ENCODE results near the gene RBM10. TPM values are rescaled to one million over a fixed set of nuclear protein-coding genes. Genes with fewer than 3 reads are reported as not detected.

The RBM10 gene
- total RNA-seq, 1 donor from 2014 or later = 61.9 TPM

DNA sequence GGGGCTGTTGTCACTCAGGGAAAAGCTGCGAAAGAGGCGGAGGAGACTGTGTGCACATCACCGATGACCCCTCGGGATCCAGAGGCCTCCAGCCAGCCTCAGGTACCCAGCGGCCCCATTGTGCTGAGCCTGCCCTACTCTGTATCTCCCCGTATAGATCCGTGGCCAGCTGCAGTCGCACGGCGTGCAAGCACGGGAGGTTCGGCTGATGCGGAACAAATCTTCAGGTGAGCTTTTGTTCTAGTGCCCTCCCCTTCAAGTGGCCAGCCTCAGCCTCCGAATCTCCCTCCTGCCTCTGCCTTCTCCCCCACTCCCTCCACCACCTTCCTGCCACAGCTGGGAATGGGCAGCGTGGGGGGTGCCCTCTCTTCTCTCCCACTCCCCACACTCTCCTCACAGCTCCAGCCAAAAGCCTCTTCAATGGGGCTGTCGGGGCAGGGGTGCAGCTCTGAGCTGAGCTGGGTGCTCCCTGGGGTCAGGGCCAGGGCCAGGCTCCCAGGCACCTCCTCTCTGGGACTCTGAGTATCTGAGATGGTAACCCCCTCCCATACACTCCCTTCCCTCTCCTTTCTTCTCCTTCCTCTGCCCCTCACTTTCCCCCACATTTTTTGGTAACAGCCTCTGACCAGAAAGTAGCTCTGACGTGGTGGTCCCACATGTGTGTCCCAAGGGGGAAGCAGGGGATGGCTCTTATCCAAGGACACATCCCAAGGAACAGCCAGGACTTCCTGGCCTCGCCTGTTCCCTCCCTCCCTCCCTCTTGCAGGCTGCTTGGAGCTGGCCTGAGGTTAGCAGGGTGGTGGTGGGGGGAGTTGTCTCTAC is 28.2 kb downstream of the RBM10 start:
- H3K9me3 Mint-ChIP-seq = no peaks in the 10 kb centered on the region
- no peak overlapping the region for H3K27ac Mint-ChIP-seq
- peaks cover 3% of the 10 kb centered on the region for H3K36me3 Mint-ChIP-seq

DNA sequence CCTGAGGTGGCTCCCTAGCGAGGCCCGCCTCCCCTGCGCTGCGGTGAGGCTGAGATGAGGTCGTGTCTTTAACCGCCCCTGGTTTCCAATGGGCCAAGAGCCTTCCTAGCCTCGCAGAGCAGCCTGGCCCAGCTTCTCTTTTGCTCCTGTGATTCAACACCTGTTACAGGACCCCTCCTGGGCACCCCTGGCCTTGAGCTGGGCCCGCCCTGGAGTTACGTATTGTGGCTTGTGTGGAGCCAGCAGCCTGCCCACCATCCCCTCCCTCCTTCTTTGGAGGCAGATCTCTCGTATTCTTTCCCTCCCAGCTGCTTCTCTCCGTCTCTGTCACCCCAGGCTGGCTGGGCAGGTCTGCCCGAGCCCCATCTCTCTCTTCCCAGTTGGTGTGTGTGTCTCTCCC is 29.4 kb downstream of the RBM10 start:
- no peak for DNase-seq (ENCODE audit: extremely low spot score, unreplicated experiment)
- no peak overlapping the region for H3K4me3 Mint-ChIP-seq
- no peaks in the 10 kb centered on the region for H3K4me1 Mint-ChIP-seq (ENCODE audit: unreplicated experiment)
- no peaks in the 10 kb centered on the region for H3K27me3 Mint-ChIP-seq
- H3K9me3 Mint-ChIP-seq = no peaks in the 10 kb centered on the region
- TF ChIP-seq, protein P1, sequence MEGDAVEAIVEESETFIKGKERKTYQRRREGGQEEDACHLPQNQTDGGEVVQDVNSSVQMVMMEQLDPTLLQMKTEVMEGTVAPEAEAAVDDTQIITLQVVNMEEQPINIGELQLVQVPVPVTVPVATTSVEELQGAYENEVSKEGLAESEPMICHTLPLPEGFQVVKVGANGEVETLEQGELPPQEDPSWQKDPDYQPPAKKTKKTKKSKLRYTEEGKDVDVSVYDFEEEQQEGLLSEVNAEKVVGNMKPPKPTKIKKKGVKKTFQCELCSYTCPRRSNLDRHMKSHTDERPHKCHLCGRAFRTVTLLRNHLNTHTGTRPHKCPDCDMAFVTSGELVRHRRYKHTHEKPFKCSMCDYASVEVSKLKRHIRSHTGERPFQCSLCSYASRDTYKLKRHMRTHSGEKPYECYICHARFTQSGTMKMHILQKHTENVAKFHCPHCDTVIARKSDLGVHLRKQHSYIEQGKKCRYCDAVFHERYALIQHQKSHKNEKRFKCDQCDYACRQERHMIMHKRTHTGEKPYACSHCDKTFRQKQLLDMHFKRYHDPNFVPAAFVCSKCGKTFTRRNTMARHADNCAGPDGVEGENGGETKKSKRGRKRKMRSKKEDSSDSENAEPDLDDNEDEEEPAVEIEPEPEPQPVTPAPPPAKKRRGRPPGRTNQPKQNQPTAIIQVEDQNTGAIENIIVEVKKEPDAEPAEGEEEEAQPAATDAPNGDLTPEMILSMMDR (conservative IDR thresholded peaks at IDR 0.05) = no peak
- H3K27ac Mint-ChIP-seq = no peak overlapping the region
- H3K36me3 Mint-ChIP-seq = peaks cover 3% of the 10 kb centered on the region

More for the DNA sequence above, 28.2 kb downstream of the RBM10 start:
- Mint-ChIP-seq H3K4me1 (ENCODE audit: unreplicated experiment) (no peaks in the 10 kb centered on the region), H3K4me3 (no peak overlapping the region), H3K27me3 (no peaks in the 10 kb centered on the region)
- TF ChIP-seq, protein P1 (conservative IDR thresholded peaks at IDR 0.05) = no peak
- no peak for DNase-seq (ENCODE audit: extremely low spot score, unreplicated experiment)

DNA sequence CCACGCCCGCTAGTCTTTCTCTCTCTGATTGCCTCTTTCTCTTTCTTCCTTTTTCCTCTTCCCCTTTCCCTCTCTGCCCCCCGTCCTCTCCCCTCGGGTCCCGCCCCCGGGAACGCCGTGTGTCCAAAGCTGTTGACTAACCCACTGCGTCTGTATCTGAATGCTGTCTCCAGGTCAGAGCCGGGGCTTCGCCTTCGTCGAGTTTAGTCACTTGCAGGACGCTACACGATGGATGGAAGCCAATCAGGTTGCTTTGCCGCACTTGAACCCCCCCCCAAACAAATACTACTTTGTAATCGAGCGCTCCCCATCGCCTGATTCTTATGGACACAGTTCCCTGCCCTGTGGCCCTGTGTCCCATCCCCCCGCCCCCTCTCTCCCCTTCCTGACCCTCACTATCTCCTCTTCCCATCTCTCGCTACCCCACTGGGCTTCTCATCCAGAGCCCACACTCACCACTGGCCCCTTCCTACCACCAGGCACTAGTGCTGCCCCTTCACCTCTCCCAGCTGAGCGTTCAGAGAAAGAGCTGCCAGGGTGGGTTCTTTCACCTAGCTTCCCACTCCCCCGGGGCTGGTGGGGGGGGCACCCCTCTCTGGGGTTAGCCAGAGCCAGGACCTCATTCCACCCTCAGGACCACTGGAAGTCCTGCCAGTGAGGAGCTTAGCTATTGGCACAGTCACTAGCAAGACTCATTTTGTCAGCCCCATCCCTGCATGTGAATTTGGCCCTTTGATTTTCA is 30.0 kb downstream of the RBM10 start:
- peaks cover 3% of the 10 kb centered on the region for H3K36me3 Mint-ChIP-seq
- H3K27ac Mint-ChIP-seq = no peak overlapping the region
- no peaks in the 10 kb centered on the region for H3K27me3 Mint-ChIP-seq
- H3K4me1 Mint-ChIP-seq (ENCODE audit: unreplicated experiment) = no peaks in the 10 kb centered on the region
- TF ChIP-seq, protein P1 (conservative IDR thresholded peaks at IDR 0.05) = no peak
- no peak for DNase-seq (ENCODE audit: extremely low spot score, unreplicated experiment)
- no peak overlapping the region for H3K4me3 Mint-ChIP-seq
- H3K9me3 Mint-ChIP-seq = no peaks in the 10 kb centered on the region

DNA sequence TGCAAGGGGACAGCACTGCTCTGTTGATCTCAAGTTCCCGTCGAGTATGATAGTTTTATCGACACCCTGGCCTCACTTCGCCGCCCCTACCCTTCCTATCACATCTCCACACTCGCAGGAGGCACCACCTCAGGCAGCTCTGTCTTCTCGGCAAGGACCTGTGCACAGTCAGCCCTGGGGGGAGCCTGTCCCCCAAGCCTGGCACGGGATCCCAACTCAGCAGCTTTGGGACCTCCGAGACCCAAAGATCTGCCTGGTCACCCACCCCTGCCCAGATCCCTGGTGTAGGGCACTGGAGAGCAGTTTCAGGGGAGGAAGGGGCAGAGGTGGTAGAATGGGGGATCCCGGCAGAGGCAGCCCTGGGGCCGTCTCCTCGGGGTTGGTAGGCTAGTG is 30.6 kb downstream of the RBM10 start:
- no peak for DNase-seq (ENCODE audit: extremely low spot score, unreplicated experiment)
- H3K27ac Mint-ChIP-seq = no peak overlapping the region
- H3K4me3 Mint-ChIP-seq = no peak overlapping the region
- TF ChIP-seq, protein P1 (conservative IDR thresholded peaks at IDR 0.05) = no peak
- H3K9me3 Mint-ChIP-seq = no peaks in the 10 kb centered on the region
- H3K4me1 Mint-ChIP-seq (ENCODE audit: unreplicated experiment) = no peaks in the 10 kb centered on the region
- no peaks in the 10 kb centered on the region for H3K27me3 Mint-ChIP-seq
- H3K36me3 Mint-ChIP-seq = peaks cover 3% of the 10 kb centered on the region

DNA sequence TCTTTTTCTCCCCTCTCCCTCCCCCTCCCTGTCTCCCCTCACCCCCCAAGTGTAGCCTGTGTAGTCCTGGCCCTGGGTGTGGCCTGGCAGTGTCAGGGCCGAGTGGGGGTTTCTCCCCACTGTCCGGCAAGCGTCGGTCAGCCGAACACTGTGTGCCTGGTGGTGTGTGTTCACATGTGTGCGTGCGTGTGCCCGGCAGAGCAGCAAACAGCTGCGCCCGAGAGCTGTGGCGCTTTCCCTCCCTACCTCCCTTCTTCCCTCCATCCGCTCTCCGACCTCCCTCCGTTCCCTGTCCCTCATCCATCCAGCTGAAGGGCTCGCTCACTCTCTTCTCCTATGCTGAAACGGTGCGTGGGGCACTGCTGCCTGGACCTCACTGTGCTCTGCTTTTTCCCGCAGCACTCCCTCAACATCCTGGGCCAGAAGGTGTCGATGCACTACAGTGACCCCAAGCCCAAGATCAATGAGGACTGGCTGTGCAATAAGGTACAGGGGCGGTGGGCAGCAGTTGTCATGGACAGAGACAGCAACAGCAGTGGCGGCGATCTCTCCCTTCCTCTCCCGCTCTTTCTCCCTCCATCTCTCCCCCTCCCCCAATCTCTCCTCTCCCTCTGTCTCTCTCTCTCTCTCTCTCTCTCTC is 31.2 kb downstream of the RBM10 start:
- TF ChIP-seq, protein P1 (conservative IDR thresholded peaks at IDR 0.05) = no peak
- Mint-ChIP-seq H3K27me3 (no peaks in the 10 kb centered on the region), H3K36me3 (peaks cover 3% of the 10 kb centered on the region), H3K4me1 (ENCODE audit: unreplicated experiment) (no peaks in the 10 kb centered on the region), H3K27ac (no peak overlapping the region), H3K4me3 (no peak overlapping the region), H3K9me3 (no peaks in the 10 kb centered on the region)
- no peak for DNase-seq (ENCODE audit: extremely low spot score, unreplicated experiment)

Data from type B pancreatic cell (in vitro differentiated cells).